Heart right ventricle (tissue), 16 donors: ENCODE results near the gene CDKL1. TPM values are rescaled to one million over a fixed set of nuclear protein-coding genes. Genes with fewer than 3 reads are reported as not detected.

ENCODE experiments used
- ATAC-seq, 8 donors: fragments of 200-7000 bp; cut with Tn5 transposase; one replicate each; pipeline ENCODE4 v1.9.1; 2020; ENCODE audit warnings: mild to moderate bottlenecking in 8 of 8, moderate library complexity in 8 of 8, moderate number of reproducible peaks in 1 of 8
- DNase-seq, 2 donors: peaks; one replicate each; pipeline ENCODE4 v3.0.0-alpha.2; 2020
- H3K27ac ChIP-seq, 10 donors: fragments of 200-600 bp; sonication (generic) in 2 of 10; one replicate each; pipeline versions ENCODE4 v1.5.0 to v1.8.0; 2020 to 2022; ENCODE audit warnings: mild to moderate bottlenecking in 3 of 10
- H3K27me3 ChIP-seq, 7 donors: fragments of 200-600 bp; one replicate each; pipeline ENCODE4 v1.8.0; 2021 to 2022; ENCODE audit warnings: mild to moderate bottlenecking in 2 of 7
- H3K36me3 ChIP-seq, 9 donors: fragments of 200-600 bp; sonication (generic) in 1 of 9; one replicate each; pipeline versions ENCODE4 v1.5.0 to v1.8.0; 2020 to 2022; ENCODE audit warnings: mild to moderate bottlenecking in 2 of 9
- H3K4me1 ChIP-seq, 9 donors: fragments of 200-600 bp; sonication (generic) in 1 of 9; one replicate each; pipeline versions ENCODE4 v1.5.0 to v1.8.0; 2020 to 2022; ENCODE audit warnings: mild to moderate bottlenecking in 4 of 9
- H3K4me3 ChIP-seq, 10 donors: fragments of 200-600 bp; sonication (generic) in 2 of 10; one replicate each; pipeline versions ENCODE4 v1.5.0 to v1.8.0; 2020 to 2022; ENCODE audit warnings: mild to moderate bottlenecking in 7 of 10, moderate library complexity in 2 of 10
- H3K9me3 ChIP-seq, 11 donors: fragments of 200-600 bp in 10 of 11; sonication (generic) in 2 of 11; one replicate each; pipeline versions ENCODE4 v1.5.0 to v1.8.0; 2013 to 2022; ENCODE audit warnings: mild to moderate bottlenecking in 2 of 11, control low read depth in 1 of 11, moderate library complexity in 1 of 11
- CTCF ChIP-seq, 9 donors: fragments of 200-600 bp; sonication (generic) in 2 of 9; IDR thresholded peaks; one replicate each; pipeline versions ENCODE4 v1.5.0 to v1.8.0; 2021 to 2022; ENCODE audit warnings: antibody characterized with exemption in 9 of 9, mild to moderate bottlenecking in 5 of 9, moderate library complexity in 1 of 9
- WGBS, 2 donors: extraction: QIAGEN DNeasy Blood & Tissue Kit; methylation state at CpG; one replicate each; pipeline ENCODE4 v1.1.7; 2013; ENCODE audit warnings: inconsistent platforms in 1 of 2; 5-methylcytosine and 5-hydroxymethylcytosine counted together
- intact Hi-C, 10 donors: fragments of 100-400 bp; cut with DNase I; formaldehyde crosslinking; loops; one replicate each; pipeline versions ENCODE4 v1.11.1 to v1.14.2; 2022
- polyA plus RNA-seq, 2 donors: library from polyadenylated mRNA; stranded (reverse); fragments of 200-250 nt; gene quantifications; one replicate each; pipeline ENCODE4 v1.2.3, GENCODE V29; 2013
- total RNA-seq, 10 donors: library from RNA; stranded (reverse); fragmentation: NEBNext Ultra II Directional in 3 of 10; extraction: Animal tissue kit (Norgen Biotek cat#: 25700) in 3 of 10; gene quantifications; one replicate each; pipeline versions ENCODE4 v1.2.1 to v1.2.4, GENCODE V29; 2021 to 2023
- donor health status: Arrhythmogenic right ventricular cardiomyopathy.
- donor health status: ischemic (EF 13 %, LVEDD 7.1; RV severe dilation, severe dysfunction).
- donor health status: healthy with polysubstance abuse.
- donor health status: DM: no; HTN: yes; CAD: no.
- donor health status: DM: no; HTN: no; CAD: no.
- donor health status: ischemic (EF 25% LVEDD 6.9; RV normal size, moderate dysfunction).
- donor health status: ischemic (EF 25% LVEDD 5.7; RV mildly dilated, moderate dysfunction).
- donor health status: healthy.
- donor health status: DM: yes; HTN: yes; CAD: no.
- donor health status: Ischemic cardiomyopathy.
- donor health status: ischemic (EF 35%, LVEDD 5.7; RV mildly dilated, moderate dysfunction).
- donor health status: nonischemic (EF 11% LVEDD 7.7; RV severe dilation, severe dysfunction).
- donor health status: DM: yes; HTN: yes; CAD: no.
- donor health status: PGD.
- donor health status: ischemic (EF 29% LVEDD 5.4; RV normal size, mild dysfunction).
- donor health status: nonischemic (EF 23%, LVEDD 6.1; RV moderate dilation, normal function).

The CDKL1 gene
- total and polyA plus RNA-seq, 12 donors = 0.71 to 6.0 (median 2.1) TPM

- WGBS, 2 donors = 80 to 81% methylated on average over 1 of the region's 1 CpG
- no peaks in the 10 kb centered on the region for H3K27me3 ChIP-seq
- H3K27ac ChIP-seq = no peak overlapping the region
- H3K36me3 ChIP-seq = peaks cover 0 to 2% (median 0%) of the 10 kb centered on the region in 9 donors
- no peaks in the 10 kb centered on the region for H3K9me3 ChIP-seq
- peaks cover 0 to 14% (median 3%) of the 10 kb centered on the region in 9 donors for H3K4me1 ChIP-seq
- ATAC-seq (no peak), DNase-seq (no peak)
- intact Hi-C loops = no loop called here
- TF ChIP-seq CTCF (IDR thresholded peaks at IDR 0.05) = no peak
- no peak overlapping the region for H3K4me3 ChIP-seq
Measured at GRCh38 chr14:50410921-50411320, 14.2 kb upstream of the CDKL1 start.

DNA sequence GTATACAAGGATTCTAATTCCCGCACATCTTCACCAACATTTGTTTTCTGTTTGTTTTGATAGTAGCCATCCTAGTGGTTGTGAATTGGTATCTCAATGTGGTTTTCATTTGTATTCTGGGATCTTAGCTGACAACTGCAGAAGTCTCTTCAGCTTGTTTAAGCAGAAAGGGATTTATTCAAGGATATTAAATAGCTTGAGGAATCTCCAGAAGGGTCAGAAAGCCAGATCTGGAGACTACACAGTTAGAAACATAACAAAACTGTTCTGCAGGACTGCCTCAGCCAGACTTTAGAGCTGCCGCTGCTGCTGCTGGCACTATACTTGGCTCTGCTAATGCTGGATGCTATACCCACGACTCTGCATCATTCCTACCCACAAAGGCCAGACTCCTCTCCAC, 13.4 kb upstream of the CDKL1 start:
- no peak for DNase-seq
- no peak overlapping the region for H3K4me3 ChIP-seq
- H3K4me1 ChIP-seq = peaks cover 0 to 14% (median 3%) of the 10 kb centered on the region in 9 donors
- no peaks in the 10 kb centered on the region for H3K9me3 ChIP-seq
- no peaks in the 10 kb centered on the region for H3K27me3 ChIP-seq
- WGBS, 2 donors = 92 to 94% methylated on average over 3 of the region's 3 CpGs
- no peaks in the 10 kb centered on the region for H3K36me3 ChIP-seq
- H3K27ac ChIP-seq = no peak overlapping the region
- intact Hi-C loops = no loop called here
- ATAC-seq = no peak
- TF ChIP-seq CTCF (IDR thresholded peaks at IDR 0.05) = no peak

DNA sequence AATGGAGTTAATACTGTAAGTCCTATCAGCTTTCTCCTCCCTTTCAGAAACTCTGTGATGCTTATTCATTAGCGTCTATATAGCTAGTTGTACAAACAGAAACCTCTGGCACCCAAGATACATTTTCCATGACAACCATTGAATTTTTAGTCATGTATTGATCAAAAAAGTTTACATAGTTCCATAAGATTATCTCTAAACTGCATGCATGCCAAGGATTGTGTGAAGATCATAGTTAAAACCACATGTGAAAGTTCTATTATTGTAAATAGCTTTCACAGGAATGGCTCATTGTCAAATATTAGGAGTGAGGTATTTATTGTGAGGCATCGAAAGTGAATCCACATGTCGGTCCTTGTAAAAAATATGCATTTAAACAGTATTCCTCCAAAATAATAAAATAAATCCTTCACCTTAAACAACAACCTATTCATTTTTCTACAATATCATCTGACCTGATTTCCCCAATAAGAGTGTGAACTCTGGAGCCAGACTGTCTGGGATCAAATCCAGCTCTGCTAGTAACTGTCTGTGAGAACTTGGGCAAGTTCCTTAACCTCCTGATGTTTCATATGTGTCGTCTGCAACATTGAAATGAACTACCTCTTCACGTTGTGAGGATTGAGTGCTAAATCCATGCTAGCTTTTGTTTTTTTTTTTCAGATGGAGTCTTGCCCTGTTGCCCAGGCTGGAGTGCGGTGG, 10.6 kb upstream of the CDKL1 start:
- H3K36me3 ChIP-seq = no peaks in the 10 kb centered on the region
- H3K4me1 ChIP-seq = peaks cover 0 to 14% (median 3%) of the 10 kb centered on the region in 9 donors
- H3K27me3 ChIP-seq = no peaks in the 10 kb centered on the region
- no peak overlapping the region for H3K27ac ChIP-seq
- WGBS, 2 donors = 56 to 65% methylated on average over 6 of the region's 6 CpGs
- intact Hi-C loops = no loop called here
- H3K4me3 ChIP-seq = no peak overlapping the region
- no peaks in the 10 kb centered on the region for H3K9me3 ChIP-seq
- ATAC-seq (peak in 3 of 8 donors; percentile 38 to 42 (median 41)), DNase-seq (no peak)
- no peak for TF ChIP-seq CTCF (IDR thresholded peaks at IDR 0.05)

- Histone ChIP-seq H3K9me3 (no peaks in the 10 kb centered on the region), H3K36me3 (no peaks in the 10 kb centered on the region), H3K27me3 (no peaks in the 10 kb centered on the region), H3K4me1 (peaks cover 0 to 15% (median 3%) of the 10 kb centered on the region in 9 donors), H3K4me3 (no peak overlapping the region), H3K27ac (no peak overlapping the region)
- intact Hi-C loops = no loop called here
- no peak for ATAC-seq
- no peak for DNase-seq
- no peak for TF ChIP-seq CTCF (IDR thresholded peaks at IDR 0.05)
Measured at GRCh38 chr14:50403419-50403818, 6.7 kb upstream of the CDKL1 start.
